HG02885 (cell line): ENCODE data around the gene FRMD5.

Experiments used
- ATAC-seq: cut with Tn5 transposase; IDR thresholded peaks from one replicate; pipeline ENCODE4 v1.9.1; 2021; ENCODE audit warnings: mild to moderate bottlenecking; ENCODE audit not compliant: unreplicated experiment, poor library complexity

FRMD5 gene

DNA sequence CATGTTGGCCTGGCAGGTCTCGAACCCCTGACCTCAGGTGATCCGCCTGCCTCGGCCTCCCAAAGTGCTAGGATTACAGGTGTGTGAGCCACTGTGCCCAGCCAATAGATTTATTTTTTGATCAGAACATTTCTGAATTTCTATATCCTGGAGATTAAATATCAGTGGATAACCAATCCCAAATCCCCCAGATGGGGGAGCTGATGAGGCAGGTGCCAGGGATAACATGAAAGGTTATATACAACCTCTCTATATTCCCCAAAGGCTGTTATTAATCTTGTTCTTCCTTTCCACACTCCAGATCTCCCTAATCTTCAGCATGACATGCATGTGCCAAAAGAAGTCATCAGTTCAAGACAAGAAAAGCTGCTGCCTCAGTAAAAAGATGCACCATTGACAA lies 256.0 kb downstream of the FRMD5 start:
- ATAC-seq, result no peak

DNA sequence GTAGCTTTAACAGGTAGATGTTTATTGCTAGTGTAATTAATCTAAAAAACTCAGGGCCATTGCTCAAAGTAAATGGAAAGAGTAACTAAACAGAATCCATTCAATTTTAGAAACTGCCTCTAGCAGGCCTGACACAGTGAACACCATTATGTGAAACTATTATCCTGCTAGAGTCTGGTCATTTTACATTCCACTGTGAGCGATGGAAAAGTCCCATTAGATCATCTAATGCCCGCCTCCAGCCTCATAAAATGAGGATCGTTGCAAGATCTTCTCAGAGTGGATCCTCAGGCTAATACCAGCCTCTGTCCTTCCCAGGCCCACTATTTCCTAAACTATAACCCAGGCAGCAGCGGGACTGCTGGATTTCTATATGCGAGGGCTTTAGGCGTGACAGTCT lies 260.6 kb downstream of the FRMD5 start:
- no peak for ATAC-seq

DNA sequence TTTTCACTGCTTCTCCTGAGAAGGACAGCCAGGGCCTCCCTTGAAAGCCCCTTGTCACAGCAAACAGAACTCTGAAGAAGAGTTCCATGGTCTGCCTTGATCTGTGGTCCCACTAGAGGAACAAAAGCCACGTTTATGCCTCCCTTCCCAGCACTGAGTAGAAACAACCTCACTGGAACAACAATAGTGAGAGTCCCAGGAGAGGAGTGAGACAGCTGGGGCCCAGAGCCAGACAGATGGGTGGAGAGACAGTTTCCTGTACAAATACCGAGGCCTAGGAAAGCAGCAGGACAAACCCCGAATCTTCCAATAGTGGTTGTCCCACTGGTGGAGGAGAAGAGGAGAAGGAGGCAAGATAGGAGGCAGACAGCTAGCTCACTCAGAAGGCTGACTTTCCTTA lies 262.2 kb downstream of the FRMD5 start:
- no peak for ATAC-seq

DNA sequence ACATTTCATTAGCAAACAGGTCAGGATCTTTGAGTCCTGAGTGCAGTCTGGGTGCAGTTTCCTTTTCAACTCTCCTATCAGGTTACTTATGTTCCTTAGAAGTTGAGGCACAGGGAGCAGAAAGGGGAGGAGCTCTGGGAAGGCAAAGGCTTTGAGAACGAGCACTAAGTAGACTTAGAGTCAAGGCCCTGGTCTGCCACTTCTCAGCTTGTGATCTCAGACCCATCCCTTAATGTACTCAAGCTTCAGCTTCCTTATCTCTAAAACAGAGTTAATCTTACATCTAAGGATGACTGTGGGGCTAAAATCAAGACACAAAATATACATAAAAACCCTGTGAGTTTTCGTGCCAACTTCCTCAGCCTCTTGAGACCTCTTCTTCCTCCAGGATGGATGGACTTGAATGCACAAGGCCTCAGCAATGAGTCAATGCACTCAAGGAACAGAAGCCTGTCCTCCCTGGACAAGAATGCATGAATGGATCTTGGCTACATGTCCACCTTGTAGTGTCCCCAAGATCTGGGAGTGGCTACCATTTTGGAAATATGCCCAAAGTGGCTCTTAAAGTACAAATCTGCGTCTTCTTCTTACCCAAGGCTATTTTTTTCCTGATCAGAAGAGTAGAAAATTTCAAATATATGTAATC lies 263.2 kb downstream of the FRMD5 start:
- no peak for ATAC-seq

DNA sequence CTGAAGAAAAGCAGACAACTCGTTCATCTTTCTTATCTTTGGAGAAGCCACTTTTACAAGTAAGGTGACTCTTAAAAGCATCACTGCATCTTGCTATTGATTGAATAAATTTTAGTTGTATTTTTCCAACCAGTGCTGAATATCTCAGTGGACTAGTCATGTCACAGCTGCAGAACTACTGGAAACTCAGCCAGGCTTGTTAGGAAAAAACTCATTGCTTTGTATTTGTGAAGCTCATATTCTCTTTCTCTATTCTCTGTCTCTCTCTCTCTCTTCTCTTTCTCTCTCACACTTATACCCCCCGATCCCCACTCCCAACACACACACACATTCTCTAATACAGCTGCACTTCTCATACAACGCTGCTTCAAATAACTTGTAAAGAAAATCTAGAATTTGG lies 264.0 kb downstream of the FRMD5 start:
- ATAC-seq, result no peak

DNA sequence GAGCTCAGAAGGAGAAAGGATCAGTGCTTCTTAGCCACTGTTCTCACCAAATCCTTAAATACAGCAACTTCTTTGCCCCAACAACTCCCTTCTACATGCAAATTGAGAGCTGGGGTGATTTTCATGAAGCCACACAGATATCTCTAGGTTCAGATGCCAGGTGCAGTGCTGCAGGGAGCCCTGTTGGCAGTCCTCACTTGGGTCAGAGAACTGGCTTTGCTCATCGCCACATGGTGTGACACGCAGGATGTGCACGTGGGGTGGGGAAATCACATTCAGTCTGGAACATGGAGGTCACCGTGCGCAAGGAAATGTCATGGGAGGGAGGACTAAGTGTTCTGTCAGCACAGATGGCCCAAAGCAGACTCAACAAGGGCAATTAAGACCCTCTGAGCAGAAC lies 264.5 kb downstream of the FRMD5 start:
- no peak for ATAC-seq

DNA sequence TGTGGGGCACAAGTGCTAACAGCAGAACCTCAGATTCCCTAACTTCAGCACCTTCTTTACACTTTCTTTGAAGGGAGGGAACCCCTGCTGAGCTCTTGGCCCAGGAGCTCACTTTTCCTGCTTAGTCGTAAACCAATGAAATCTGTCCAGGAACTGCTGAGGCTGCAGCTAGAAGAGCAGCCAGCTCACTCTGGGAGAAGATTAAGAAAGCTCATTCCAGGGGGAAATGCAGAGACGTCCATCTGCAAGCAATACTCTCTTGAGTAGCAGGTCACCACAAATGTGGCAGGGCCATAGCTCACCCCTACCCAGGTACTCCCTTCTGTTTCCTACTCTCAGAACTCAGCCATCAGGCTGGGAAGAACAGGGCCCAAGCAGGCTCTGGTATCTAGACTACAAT lies 265.0 kb downstream of the FRMD5 start:
- no peak for ATAC-seq

DNA sequence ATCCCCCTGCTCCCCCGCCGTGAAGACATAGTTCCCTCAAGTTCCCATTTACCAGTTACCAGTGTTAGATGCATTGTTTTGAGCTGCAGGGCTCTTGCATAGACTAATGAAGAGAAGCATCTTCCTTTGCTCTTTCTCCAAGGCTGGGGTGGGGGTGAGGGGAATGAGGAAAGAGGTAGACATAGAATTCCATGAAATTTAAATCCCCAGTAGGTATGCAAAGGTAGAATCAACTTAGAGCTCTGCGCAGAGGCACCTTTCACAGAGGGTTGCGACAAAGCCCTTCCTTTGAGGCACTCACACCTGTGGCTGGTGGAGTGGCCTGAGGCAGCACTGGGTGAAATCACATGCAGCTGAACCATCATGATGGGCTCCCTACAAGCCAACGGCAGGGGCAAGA lies 266.9 kb downstream of the FRMD5 start:
- no peak for ATAC-seq

DNA sequence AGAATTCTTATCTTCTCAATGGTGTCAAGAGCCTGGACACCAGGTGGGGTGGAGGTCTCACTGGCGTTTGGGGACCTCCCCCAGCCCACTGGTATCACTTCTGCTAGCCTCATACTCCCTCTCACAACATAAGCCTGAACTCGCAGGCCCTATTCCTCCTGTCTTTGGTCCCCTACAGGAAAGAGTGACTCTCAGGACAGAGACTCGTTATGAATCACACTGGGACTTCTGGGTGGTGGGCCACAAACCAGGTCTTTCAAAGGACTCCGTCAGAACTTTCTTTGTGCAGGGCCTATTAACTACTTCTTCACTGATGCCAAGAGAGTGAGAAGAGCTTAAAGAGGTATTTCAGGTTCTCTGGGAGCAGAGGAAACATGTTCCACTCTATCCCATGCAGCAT lies 267.9 kb downstream of the FRMD5 start:
- ATAC-seq, result no peak

DNA sequence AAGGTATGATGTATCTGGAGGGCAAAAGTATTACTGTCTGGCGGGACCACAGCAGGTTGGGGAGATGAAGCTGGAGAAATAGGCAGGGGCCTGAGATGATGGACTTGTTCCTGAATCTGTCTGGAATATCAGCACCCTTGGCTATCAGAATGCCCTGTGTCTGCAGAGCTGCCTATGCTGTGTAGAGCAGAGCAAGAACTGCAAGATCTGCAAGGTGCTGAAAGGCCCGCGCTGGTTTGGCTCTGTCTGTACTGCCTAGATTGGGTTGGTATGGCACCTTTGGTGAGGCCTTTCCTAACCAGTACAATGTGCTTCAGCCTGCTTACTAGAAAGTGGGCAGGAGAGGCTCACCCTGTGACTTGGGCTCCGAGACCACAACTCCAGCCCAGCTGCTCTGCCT lies 271.5 kb downstream of the FRMD5 start:
- no peak for ATAC-seq

DNA sequence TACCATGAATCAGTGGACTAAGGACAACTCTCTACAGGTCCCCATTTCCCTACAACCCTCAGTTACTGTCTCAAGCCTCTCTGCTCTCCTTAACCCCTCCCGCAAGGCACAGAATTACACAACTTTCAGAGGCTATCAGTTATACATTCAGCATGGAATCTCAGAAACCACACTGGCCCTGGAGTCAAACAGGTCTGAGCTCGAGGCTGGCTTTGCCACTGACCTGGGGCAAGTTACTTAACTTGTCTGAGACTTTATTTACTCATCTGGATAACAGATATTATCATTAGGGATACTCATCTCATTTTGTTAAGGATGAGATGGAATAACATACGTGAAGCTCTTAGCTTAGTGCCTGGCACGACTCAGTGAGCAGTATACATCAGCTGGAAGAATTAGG lies 273.1 kb downstream of the FRMD5 start:
- no peak for ATAC-seq

DNA sequence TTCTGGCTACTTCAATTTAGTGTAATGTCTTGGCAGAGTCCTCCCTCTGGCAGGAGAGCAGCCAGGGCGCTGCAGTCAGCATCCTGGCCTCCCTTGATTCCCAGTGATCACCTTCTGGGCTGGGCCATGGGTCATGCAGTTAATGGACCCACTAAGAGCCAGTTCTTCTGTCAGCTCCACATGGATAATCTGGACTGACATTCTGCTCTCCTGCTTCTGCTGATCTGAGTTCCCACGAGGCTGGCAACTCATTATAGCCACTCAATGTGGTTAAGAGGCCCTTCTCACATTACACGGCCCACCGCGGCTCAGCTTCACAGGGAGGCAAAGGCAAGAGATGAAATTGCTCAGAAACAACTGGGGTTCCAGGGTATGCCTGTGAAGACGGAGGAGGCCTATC lies 274.3 kb downstream of the FRMD5 start:
- no peak for ATAC-seq

DNA sequence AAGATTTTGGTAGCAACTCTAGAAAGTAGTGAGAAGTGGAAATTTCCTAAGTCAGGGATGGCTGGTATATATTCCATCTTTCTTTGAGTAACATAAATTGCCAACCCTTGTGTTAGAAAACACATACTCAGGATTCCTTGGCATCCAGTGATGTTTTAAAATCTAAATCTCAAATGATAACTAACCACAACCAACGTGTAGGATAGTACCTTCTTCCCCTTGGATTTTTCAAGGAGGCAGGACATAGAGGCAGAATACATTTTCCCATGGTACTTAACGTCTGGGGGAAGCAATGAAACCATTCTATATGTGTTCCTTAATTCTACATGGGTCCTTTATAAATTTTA lies 274.8 kb downstream of the FRMD5 start:
- ATAC-seq, result no peak

DNA sequence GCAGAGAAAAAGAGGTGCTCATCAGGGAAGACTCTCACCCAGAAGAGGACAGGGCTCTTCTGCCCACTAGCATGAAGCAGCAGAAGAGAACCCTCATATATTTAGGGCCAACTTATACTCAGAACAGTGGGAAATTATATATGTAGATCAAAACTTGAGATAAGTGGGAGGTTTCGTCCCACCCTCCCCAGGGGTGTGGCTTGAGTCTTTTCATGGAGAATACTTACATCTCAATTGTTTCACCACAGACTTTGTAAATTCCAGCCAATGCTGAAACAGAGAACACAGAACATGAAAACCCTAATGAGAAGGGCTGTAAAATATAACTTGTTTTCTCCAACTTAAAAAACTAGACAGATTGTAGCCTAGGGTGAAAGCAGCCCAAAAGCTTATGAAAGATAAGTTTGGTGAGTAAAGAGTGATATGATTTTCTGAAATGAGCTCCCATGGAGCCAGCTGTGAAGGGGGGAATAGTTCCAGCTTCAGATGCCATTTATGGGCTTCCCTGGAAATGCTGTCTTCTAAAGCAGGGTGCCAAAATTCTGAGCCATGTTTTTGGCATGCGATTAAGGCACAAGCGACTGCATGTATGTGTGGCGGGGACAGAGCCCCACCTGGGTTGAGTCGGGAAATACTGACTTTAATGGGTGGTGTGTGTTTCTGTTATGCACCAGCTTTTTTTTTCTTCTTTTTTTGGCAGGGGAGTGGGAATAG lies 275.4 kb downstream of the FRMD5 start:
- ATAC-seq, result no peak

DNA sequence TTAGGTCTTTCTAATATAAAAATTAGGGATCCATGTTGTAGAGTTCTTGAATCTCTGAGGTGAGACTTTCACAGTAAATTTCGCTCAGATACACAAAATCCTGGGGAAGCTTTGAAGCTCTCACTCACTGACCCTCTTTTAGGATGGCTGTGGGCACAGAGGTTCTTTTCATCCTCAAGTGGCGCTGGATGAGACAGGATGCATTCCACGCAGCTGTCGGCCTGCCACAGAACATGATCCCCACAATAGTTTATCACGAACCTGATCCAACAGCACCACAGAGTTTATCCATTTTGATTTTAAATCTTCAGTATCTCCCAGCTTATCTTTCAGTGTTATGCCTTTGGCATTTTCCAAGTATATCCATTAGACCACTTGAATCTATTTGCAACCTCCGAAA lies 276.4 kb downstream of the FRMD5 start:
- ATAC-seq, result no peak

DNA sequence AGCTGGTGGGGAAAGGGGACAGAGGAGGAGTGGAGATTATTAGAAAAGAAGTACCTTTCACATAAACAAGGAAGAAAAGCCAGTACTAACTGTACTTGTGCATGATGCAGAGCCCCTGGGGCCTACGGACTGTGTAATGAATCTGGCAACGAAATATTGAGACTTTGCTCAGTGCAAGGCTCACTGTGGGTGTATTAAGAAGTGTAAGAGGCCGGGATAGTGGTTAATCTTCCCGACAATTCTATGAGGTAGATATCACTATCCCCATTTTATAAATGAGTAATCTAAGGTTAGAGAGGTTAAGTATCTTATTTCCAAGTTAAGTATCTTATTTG lies 278.8 kb downstream of the FRMD5 start:
- ATAC-seq, result no peak

DNA sequence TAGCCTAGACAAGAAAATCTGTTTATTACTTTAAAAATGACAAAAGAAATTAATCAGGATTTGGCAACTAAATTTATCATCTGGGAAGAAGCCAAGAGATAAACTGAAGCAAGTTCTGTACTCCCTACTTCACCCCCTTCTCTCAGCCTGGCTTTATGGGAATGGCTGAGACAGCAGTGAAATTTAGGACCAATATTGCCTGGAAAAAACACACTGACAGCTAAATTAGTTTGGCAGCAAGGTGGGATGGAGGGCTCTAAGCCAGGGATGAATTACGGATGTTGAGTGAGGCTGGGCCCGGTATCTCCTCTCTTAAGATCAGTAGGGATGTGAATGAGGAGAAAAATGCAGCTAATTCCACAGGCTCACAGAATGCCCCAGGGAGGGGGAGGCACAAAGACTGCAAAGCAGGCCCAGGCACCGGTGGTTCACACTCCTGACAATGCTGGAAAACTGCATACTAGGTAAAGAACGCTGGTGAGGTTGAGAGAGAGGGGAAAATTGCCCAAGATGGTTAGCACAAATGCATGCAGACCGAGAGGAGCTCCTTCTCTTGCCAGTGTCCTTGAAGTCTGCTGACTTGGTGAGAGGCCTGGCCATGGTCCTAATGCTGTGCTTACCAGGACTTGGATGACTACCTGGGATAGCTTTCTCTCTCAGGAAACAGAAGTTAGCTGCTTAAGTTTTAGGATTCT lies 279.3 kb downstream of the FRMD5 start:
- no peak for ATAC-seq

DNA sequence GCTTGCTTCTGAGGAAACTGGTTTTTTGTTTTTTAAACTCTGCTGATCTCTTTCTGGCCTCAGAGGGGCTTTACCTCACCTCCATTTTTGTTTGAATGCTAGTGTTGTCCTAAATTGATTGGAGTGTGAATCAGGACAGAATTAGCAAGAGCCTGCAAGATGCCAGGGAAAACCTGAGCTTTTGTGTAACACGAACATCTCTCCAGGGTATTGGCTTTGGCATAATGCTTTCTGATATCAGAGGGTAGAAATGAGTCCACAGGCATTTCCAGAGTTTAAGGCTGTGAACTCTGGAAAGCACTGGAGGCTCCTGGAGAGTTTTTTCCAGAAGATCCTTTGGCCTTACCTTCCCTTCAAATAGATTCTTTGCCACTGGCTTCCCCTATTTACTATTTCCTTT lies 281.1 kb downstream of the FRMD5 start:
- no peak for ATAC-seq

DNA sequence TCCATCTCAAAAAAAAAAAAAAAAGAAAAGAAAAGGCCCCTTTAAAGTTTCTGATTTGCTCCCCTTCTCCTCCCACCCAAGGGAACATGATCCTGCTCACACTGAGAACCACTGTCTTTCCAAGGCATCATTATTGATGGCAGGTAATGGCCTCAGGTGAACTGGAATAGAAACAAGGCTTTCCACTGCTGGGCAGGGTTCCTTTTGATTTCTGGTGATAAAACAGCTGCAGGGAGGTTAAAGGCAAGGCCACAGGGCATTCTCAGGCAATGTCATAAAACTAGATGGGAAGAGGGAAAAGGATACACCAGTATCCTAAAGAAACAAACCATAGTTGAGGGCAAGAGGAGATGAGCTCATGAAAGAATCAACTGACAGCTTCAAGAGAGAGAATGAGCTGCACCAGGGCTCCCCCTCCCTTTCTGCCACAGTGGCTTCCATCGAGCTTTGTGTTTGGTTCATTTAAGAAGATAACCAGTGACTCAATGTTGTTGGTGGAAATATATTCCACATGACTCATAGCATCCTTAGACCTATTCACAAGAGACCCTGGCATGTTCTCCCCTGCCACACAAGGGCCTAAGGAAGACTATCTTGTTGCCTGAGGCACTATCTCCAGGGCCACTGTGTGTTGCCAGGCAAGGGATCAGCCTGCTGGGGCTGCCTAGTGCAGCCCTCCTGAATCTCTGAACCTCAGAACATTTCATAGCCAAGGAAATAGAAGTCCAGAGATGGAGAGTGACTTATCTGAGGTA lies 281.9 kb downstream of the FRMD5 start:
- no peak for ATAC-seq

DNA sequence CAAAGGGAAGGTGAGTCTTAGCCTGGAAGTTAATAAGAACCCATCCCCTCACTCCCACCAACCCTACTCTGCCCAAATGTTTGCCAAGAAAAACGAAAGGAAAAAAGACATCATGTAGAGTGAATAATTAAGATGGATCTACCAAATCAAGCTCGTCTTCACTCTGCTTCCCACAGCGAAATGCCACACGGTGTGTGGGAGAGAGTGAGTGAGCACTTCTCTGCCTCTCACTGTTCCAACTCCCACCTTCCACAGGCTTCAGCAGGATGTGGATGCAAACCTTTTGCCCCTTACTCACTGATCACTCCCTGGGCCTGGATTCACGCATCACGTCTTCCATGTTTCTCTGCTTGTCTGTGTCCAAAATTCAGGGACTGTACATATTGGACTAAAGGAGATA lies 282.9 kb downstream of the FRMD5 start:
- ATAC-seq, result no peak

DNA sequence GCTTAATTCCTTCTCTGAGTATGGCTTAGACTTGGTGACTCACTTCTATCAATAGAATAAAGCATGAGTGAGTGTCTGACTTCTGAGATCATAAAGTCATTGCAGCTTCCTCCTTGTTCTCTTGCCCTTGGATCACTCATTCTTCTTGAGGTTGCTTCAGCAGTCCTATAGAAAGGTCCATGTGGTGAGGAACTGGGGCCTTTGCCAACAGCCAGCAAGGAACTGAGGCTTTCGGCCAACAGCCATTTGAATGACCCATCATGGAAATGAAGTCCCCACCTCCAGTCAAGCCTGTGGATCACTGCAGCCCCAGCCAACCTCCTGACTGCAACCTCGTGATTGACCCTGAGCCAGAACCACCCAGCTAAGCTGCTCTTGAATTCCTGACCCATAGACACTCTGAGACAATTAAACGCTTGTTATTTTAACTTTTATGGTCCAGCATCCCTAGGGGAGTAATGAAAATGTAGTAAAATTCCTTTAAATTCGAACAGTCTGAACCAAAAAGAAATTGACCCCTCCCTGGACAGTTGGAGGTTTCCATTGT lies 283.8 kb downstream of the FRMD5 start:
- ATAC-seq, result no peak
